PC-3 (cell line): Measurements from ENCODE around the gene NRL.

Experiments
- EZH2phosphoT487 ChIP-seq: fragments of 300-600 bp; sonication (generic); IDR thresholded peaks from 2 replicates; pipeline ENCODE4 v1.6.1; 2018; ENCODE audit warnings: mild to moderate bottlenecking, antibody characterized with exemption, low read length, borderline replicate concordance
- TF ChIP-seq, protein P1 (sequence below): fragments of 300-600 bp; sonication (generic); conservative IDR thresholded peaks from 2 replicates; pipeline ENCODE4 v1.5.1; 2017; ENCODE audit warnings: antibody characterized with exemption, low read depth, mild to moderate bottlenecking, low read length

DNA sequence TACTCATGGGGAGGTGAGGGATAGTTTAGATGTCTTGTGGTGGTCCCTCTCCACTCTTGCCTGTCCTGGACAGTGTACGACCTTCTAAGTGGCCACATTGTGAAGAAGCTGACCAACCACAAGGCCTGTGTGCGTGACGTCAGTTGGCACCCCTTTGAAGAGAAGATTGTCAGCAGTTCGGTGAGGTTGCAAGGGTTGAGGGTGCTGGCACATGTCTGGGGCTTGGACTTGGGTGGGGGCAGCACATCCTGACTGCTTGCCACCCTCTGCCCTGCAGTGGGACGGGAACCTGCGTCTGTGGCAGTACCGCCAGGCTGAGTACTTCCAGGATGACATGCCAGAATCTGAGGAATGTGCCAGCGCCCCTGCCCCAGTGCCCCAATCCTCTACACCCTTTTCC, 8.1 kb upstream of the NRL start:
- TF ChIP-seq, protein P1, sequence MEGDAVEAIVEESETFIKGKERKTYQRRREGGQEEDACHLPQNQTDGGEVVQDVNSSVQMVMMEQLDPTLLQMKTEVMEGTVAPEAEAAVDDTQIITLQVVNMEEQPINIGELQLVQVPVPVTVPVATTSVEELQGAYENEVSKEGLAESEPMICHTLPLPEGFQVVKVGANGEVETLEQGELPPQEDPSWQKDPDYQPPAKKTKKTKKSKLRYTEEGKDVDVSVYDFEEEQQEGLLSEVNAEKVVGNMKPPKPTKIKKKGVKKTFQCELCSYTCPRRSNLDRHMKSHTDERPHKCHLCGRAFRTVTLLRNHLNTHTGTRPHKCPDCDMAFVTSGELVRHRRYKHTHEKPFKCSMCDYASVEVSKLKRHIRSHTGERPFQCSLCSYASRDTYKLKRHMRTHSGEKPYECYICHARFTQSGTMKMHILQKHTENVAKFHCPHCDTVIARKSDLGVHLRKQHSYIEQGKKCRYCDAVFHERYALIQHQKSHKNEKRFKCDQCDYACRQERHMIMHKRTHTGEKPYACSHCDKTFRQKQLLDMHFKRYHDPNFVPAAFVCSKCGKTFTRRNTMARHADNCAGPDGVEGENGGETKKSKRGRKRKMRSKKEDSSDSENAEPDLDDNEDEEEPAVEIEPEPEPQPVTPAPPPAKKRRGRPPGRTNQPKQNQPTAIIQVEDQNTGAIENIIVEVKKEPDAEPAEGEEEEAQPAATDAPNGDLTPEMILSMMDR, result no peak
- no peak for TF ChIP-seq EZH2phosphoT487
